Stimulated activated naive CD8-positive, alpha-beta T cell treated with anti-CD3 and anti-CD28 coated beads, Interleukin-15, amount 100 ng/mL, for 72 hours (primary cell): ENCODE results near the gene CUX1.
"Not testable (repeated sequence)": the region's sequence is repeated elsewhere in the genome, so short reads cannot be mapped to it uniquely, and the experiment has no call there.

Experiments
- ATAC-seq: fragments of 150-1000 bp; cut with Tn5 transposase; 2 replicates; pipeline ENCODE4 v1.10.0; 2021; ENCODE audit warnings: mild to moderate bottlenecking, moderate library complexity
- DNase-seq, 2 donors: peaks; one replicate each; pipeline ENCODE4 v3.0.0; 2021 to 2022
- H3K27ac Mint-ChIP-seq, 2 donors: one replicate each; pipeline ENCODE4 v1.8.0; 2022; ENCODE audit warnings: mild to moderate bottlenecking in 2 of 2, mixed read lengths in 2 of 2, moderate library complexity in 2 of 2
- H3K27me3 Mint-ChIP-seq: one replicate; pipeline ENCODE4 v1.8.0; 2022; ENCODE audit warnings: mixed read lengths
- H3K4me1 Mint-ChIP-seq: one replicate; pipeline ENCODE4 v1.8.0; 2022; ENCODE audit warnings: mild to moderate bottlenecking, mixed read lengths
- H3K4me3 Mint-ChIP-seq, 2 donors: one replicate each; pipeline ENCODE4 v1.8.0; 2022; ENCODE audit warnings: mild to moderate bottlenecking in 2 of 2, mixed read lengths in 2 of 2, moderate library complexity in 1 of 2
- H3K9me3 Mint-ChIP-seq, 2 donors: one replicate each; pipeline ENCODE4 v1.8.0; 2022; ENCODE audit warnings: mixed read lengths in 2 of 2

Gene CUX1

GRCh38 chr7:102175423-102176170 lies 358.2 kb downstream of the CUX1 start:
- no peak for ATAC-seq
- H3K27ac Mint-ChIP-seq = peak overlapping the region in 1 of 2 donors; percentile 71
- no peaks in the 10 kb centered on the region for H3K9me3 Mint-ChIP-seq
- no peaks in the 10 kb centered on the region for H3K27me3 Mint-ChIP-seq
- H3K4me3 Mint-ChIP-seq = no peak overlapping the region
- no peak for DNase-seq
- H3K4me1 Mint-ChIP-seq = no peaks in the 10 kb centered on the region

- Mint-ChIP-seq H3K9me3 (no peaks in the 10 kb centered on the region), H3K27me3 (no peaks in the 10 kb centered on the region), H3K27ac (no peak overlapping the region), H3K4me3 (no peak overlapping the region), H3K4me1 (no peaks in the 10 kb centered on the region)
- ATAC-seq (no peak), DNase-seq (no peak)
These were observed 361.0 kb downstream of the CUX1 start for GRCh38 chr7:102178410-102178809.

GRCh38 chr7:102180727-102181126 lies 363.3 kb downstream of the CUX1 start:
- Mint-ChIP-seq H3K27ac (no peak overlapping the region), H3K4me3 (no peak overlapping the region), H3K27me3 (no peaks in the 10 kb centered on the region), H3K4me1 (no peaks in the 10 kb centered on the region), H3K9me3 (no peaks in the 10 kb centered on the region)
- ATAC-seq (no peak), DNase-seq (no peak)

DNA sequence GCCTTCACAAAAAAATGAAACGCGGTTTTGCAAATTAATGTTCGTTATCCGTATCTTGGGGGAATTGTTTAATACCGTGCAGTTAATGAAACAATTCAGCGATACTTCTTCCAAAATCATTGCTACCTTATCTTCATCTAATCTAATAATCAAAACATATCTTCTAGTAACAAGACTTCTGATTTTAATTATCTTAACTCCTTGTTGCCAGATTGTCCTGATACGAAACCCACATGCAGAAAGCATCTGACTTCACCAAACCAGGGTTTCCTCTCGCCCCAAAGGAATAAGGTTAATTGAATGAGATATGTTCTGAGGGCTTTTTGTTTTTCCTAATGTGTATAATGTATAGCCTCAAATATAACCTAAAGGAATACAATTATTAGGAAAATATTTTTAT lies 364.1 kb downstream of the CUX1 start:
- Mint-ChIP-seq H3K4me1 (no peaks in the 10 kb centered on the region), H3K4me3 (no peak overlapping the region), H3K27me3 (no peaks in the 10 kb centered on the region), H3K27ac (peak overlapping the region in 1 of 2 donors; percentile 15), H3K9me3 (no peaks in the 10 kb centered on the region)
- no peak for ATAC-seq
- DNase-seq = no peak

DNA sequence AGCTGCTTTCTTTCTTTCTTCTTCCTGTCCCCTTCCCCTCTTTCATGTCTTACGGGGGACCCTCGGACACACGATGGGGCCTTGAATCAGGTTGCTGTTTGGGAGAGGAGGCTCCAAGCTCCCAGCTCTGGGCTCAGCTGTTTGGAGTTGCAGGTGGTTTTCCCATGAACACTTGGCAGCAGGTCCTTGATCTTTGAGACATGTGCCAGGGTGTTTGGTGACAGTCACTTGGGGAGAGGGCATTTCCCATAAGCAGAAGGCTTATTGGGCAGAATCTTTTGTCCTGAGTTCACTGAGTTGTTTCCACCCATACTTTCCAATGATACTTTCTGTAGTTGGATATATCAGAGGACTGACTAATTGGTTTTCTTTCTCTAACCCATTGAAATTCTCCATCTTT lies 364.6 kb downstream of the CUX1 start:
- Mint-ChIP-seq H3K9me3 (no peaks in the 10 kb centered on the region), H3K4me1 (no peaks in the 10 kb centered on the region), H3K27me3 (no peaks in the 10 kb centered on the region), H3K27ac (no peak overlapping the region), H3K4me3 (no peak overlapping the region)
- no peak for ATAC-seq
- no peak for DNase-seq

GRCh38 chr7:102183848-102184247 lies 366.4 kb downstream of the CUX1 start:
- not testable (repeated sequence) for ATAC-seq, DNase-seq, H3K27me3 Mint-ChIP-seq, H3K4me3 Mint-ChIP-seq, H3K4me1 Mint-ChIP-seq, H3K9me3 Mint-ChIP-seq
- H3K27ac Mint-ChIP-seq = peak overlapping the region in 1 of 2 donors; percentile 48

DNA sequence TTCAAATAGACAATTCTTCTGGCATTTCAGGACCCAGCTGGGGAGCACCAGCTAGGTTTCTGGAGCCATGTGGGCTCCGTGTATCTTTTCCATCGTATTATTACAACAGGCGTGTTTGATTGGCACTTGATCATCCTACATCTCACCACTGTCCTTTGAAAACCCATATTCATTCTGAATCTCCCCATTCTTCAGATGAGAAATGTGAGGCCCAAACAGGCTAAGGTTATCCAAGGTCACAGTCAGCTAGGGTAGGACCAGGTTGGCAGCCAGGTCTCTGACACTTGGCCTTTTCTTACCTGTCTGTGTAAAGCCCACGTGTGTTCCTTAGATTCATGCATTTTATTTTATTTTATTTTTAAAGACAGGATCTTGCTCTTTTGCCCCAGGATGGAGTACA lies 366.9 kb downstream of the CUX1 start:
- no peak overlapping the region for H3K27ac Mint-ChIP-seq
- no peaks in the 10 kb centered on the region for H3K27me3 Mint-ChIP-seq
- H3K9me3 Mint-ChIP-seq = no peaks in the 10 kb centered on the region
- DNase-seq (no peak), ATAC-seq (no peak)
- H3K4me1 Mint-ChIP-seq = no peaks in the 10 kb centered on the region
- H3K4me3 Mint-ChIP-seq = no peak overlapping the region

GRCh38 chr7:102185796-102186195 lies 368.4 kb downstream of the CUX1 start:
- no peaks in the 10 kb centered on the region for H3K27me3 Mint-ChIP-seq
- no peaks in the 10 kb centered on the region for H3K9me3 Mint-ChIP-seq
- DNase-seq (no peak), ATAC-seq (no peak)
- no peaks in the 10 kb centered on the region for H3K4me1 Mint-ChIP-seq
- H3K27ac Mint-ChIP-seq = peak overlapping the region in 1 of 2 donors; percentile 27
- no peak overlapping the region for H3K4me3 Mint-ChIP-seq

DNA sequence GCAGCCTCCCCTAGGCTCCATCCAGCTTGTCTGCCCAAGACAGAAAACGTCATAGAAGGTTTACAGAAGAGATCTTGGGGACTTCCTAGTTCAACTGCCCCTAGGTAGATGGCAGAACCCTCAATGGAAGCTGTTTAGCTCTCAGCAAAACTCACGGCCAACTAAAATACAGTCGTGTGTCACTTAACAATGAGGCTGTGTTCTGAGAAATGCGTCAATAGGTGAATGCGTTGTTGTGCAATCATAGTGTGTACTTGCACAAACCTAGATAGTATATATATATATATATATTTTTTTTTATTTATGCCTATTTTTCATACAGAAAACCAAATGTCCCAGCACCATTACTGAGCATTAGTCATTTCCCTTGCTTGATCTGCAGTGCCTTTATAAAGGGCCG lies 368.9 kb downstream of the CUX1 start:
- no peaks in the 10 kb centered on the region for H3K4me1 Mint-ChIP-seq
- no peaks in the 10 kb centered on the region for H3K9me3 Mint-ChIP-seq
- ATAC-seq = no peak
- no peaks in the 10 kb centered on the region for H3K27me3 Mint-ChIP-seq
- no peak for DNase-seq
- H3K4me3 Mint-ChIP-seq = no peak overlapping the region
- H3K27ac Mint-ChIP-seq = no peak overlapping the region

- no peak for ATAC-seq
These were observed 371.3 kb downstream of the CUX1 start for GRCh38 chr7:102188746-102189145.

GRCh38 chr7:102189756-102190155 lies 372.3 kb downstream of the CUX1 start:
- Mint-ChIP-seq H3K4me1 (no peaks in the 10 kb centered on the region), H3K9me3 (no peaks in the 10 kb centered on the region), H3K27me3 (no peaks in the 10 kb centered on the region), H3K27ac (no peak overlapping the region), H3K4me3 (no peak overlapping the region)
- ATAC-seq (no peak), DNase-seq (no peak)

More at GRCh38 chr7:102188746-102189145, 371.3 kb downstream of the CUX1 start:
- no peak overlapping the region for H3K4me3 Mint-ChIP-seq
- DNase-seq = no peak
- peak overlapping the region in 1 of 2 donors; percentile 37 for H3K27ac Mint-ChIP-seq
- no peaks in the 10 kb centered on the region for H3K27me3 Mint-ChIP-seq
- no peaks in the 10 kb centered on the region for H3K4me1 Mint-ChIP-seq
- no peaks in the 10 kb centered on the region for H3K9me3 Mint-ChIP-seq

- ATAC-seq (no peak), DNase-seq (no peak)
- Mint-ChIP-seq H3K4me3 (no peak overlapping the region), H3K4me1 (no peaks in the 10 kb centered on the region), H3K27me3 (no peaks in the 10 kb centered on the region), H3K9me3 (no peaks in the 10 kb centered on the region), H3K27ac (peak overlapping the region; percentile 64 to 88)
These were observed 373.4 kb downstream of the CUX1 start for GRCh38 chr7:102190776-102191350.

GRCh38 chr7:102191556-102192379 lies 374.3 kb downstream of the CUX1 start:
- DNase-seq (no peak), ATAC-seq (no peak)
- H3K4me1 Mint-ChIP-seq = no peaks in the 10 kb centered on the region

DNA sequence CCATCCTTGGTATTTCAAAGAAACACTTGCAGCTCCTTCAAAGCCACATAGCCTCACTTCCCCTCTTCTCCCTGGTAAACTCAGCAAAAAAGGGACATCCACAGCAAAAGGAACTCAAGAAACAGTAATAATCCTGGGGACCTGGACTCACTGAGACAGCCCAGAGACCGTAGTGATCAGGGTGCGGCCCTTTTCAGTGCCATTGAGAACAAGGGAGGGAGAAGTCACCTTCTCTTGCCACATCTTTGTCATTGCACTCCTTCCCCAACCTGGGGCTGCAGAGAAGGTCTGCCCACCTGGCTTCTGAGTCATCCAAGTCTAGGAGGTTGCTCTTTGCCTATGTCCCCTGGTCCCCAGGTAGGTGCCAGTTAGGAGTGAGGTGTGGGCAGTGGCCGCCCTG lies 375.4 kb downstream of the CUX1 start:
- Mint-ChIP-seq H3K27me3 (no peaks in the 10 kb centered on the region), H3K9me3 (no peaks in the 10 kb centered on the region), H3K27ac (no peak overlapping the region), H3K4me1 (no peaks in the 10 kb centered on the region), H3K4me3 (no peak overlapping the region)
- no peak for ATAC-seq
- no peak for DNase-seq

More at GRCh38 chr7:102191556-102192379, 374.3 kb downstream of the CUX1 start:
- H3K9me3 Mint-ChIP-seq = no peaks in the 10 kb centered on the region
- H3K27ac Mint-ChIP-seq = peak overlapping the region in 1 of 2 donors; percentile 46
- H3K27me3 Mint-ChIP-seq = no peaks in the 10 kb centered on the region
- H3K4me3 Mint-ChIP-seq = no peak overlapping the region

DNA sequence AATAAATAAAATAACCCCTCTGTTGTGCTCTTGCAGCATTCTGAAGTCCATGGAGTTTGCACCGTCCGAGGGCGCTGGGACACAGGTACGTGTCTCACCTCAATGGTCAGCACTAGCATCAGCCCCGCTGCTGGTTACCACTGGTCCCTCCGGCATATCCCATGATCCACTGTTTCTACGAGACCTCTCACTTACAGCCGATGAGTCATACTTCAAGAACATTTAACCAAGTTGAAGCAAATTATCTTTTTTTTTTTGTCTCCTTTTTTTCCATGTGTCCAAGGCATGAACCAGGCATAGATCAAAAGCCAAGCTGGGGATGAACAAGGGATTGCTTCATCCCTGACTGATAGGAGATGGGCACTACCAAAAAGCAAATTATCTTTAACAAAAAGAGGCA lies 376.4 kb downstream of the CUX1 start:
- Mint-ChIP-seq H3K4me1 (no peaks in the 10 kb centered on the region), H3K27me3 (no peaks in the 10 kb centered on the region), H3K4me3 (no peak overlapping the region), H3K27ac (no peak overlapping the region), H3K9me3 (no peaks in the 10 kb centered on the region)
- no peak for ATAC-seq
- no peak for DNase-seq

- H3K27me3 Mint-ChIP-seq = no peaks in the 10 kb centered on the region
- no peaks in the 10 kb centered on the region for H3K4me1 Mint-ChIP-seq
- DNase-seq = no peak
- no peaks in the 10 kb centered on the region for H3K9me3 Mint-ChIP-seq
- H3K4me3 Mint-ChIP-seq = no peak overlapping the region
- ATAC-seq = no peak
- H3K27ac Mint-ChIP-seq = no peak overlapping the region
These were observed 377.9 kb downstream of the CUX1 start for GRCh38 chr7:102195361-102195760.
